Measurements from ENCODE around the gene KPNA3.

DNA sequence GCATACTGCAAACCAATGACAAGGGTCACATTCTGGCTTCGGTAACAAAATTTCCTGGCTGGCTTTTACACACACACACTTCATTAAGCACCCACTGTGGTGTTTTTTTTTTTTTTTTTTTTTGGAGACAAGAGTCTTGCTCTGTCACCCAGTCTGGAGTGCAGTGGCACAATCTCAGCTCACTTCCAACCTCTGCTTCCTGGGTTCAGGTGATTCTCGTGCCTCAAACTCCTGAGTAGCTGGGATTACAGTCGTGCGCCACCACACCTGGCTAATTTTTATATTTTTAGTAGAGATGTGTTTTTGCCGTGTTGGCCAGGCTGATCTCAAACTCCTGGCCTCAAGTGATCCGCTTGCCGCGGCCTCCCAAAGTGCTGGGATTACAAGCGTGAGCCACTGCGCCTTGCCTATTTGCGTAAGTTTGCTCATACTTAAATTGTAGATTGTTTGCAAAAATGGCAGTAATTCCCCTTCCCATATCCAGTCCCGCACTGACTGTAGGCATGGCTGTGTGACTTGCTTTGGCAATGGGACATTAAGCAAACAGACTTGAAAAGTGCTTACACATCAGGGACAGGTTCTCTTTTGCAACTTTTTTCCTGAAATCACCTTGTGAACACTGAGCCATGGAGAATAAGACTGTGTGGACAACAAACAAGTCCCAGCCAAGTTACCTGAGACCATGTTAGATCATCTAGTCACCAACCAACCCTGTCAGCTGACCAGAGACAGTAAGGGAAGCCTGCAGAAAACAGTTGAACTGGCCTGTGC is 59.1 kb downstream of the KPNA3 start:
- TF ChIP-seq, protein P1, sequence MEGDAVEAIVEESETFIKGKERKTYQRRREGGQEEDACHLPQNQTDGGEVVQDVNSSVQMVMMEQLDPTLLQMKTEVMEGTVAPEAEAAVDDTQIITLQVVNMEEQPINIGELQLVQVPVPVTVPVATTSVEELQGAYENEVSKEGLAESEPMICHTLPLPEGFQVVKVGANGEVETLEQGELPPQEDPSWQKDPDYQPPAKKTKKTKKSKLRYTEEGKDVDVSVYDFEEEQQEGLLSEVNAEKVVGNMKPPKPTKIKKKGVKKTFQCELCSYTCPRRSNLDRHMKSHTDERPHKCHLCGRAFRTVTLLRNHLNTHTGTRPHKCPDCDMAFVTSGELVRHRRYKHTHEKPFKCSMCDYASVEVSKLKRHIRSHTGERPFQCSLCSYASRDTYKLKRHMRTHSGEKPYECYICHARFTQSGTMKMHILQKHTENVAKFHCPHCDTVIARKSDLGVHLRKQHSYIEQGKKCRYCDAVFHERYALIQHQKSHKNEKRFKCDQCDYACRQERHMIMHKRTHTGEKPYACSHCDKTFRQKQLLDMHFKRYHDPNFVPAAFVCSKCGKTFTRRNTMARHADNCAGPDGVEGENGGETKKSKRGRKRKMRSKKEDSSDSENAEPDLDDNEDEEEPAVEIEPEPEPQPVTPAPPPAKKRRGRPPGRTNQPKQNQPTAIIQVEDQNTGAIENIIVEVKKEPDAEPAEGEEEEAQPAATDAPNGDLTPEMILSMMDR (conservative IDR thresholded peaks at IDR 0.05; ENCODE audit: low read length): no peak
- TF ChIP-seq EZH2phosphoT487 (IDR thresholded peaks at IDR 0.05; ENCODE audit: borderline replicate concordance): no peak

Data from Loucy (cell line).